Retinal pigment epithelial cell (primary cell): ENCODE data around the gene FBXO33.

ENCODE experiments used
- DNase-seq: peaks from one replicate; pipeline ENCODE4 v3.0.0-alpha.2; 2010; ENCODE audit warnings: low read depth
- H3K4me3 ChIP-seq: 2 replicates; pipeline ENCODE4 v1.5.1; 2011; ENCODE audit warnings: mild to moderate bottlenecking, low read length, control low read depth, moderate library complexity
- CTCF ChIP-seq: conservative IDR thresholded peaks from 2 replicates; pipeline ENCODE4 v1.5.1; 2011; ENCODE audit warnings: low read depth, low read length, control low read depth, inconsistent platforms

The FBXO33 gene

DNA sequence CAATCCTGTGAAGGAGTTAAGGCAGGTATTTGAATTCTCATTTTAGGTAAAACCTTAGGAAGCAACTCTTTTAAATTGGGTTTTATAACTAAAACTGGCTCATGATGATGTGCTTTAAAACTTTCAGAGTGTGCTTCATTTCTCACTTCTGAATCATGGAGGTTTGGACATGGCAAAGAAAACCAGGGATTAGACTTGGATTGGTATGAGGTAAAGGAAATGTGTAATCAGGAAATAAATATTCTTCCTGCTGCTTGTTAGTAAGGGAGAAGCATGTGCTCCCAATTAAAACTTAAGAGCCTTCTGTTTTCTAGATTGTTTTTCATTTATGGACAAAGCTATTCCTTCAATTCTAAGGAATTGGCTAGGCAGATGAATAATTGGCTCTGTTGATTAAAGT, 57.4 kb downstream of the FBXO33 start:
- TF ChIP-seq CTCF = no peak
- peak; percentile 45 for DNase-seq

GRCh38 chr14:39372656-39373055, 59.6 kb downstream of the FBXO33 start:
- no peak overlapping the region for H3K4me3 ChIP-seq
- no peak for DNase-seq
- TF ChIP-seq CTCF = no peak

More for the DNA sequence above, 57.4 kb downstream of the FBXO33 start:
- no peak overlapping the region for H3K4me3 ChIP-seq

DNA sequence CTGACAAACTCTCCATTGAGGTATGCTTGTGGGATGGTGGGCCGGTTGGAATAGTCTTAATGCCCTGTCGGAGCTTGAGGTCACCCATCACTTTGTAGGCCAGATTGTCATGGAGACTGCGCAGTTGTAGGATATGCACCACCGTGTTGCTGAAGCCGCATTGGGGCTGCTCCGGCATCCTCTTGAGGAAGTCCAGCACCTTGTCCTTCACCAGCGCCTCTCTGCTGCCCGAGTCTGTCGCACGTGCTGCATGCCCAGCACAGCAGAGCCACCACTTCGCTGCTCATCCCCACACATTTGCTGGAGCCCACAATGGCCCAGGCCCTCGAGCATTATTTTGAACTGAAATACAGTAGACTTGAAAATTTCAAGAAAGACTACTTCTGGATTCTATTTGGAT, 61.8 kb downstream of the FBXO33 start:
- TF ChIP-seq CTCF = no peak
- DNase-seq = no peak
- no peak overlapping the region for H3K4me3 ChIP-seq

DNA sequence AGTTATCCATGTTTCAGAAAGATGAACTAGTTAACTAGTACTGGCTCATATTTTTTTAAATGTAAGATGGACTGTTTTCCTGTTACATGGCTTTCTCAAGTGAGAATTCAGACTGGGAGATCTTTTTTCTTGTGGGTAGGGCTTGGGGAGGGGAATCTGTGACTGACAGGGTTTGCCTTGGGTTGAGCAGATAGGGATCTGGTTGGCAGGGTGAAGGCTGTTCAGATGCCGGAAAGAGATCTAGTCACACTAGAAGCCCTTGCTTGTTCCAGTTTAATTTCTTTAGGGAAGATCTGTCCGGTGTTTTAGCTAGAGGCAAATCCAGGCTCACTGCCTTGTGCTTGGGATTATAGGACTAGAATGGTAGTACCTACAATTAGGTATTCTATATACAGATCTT, 63.2 kb downstream of the FBXO33 start:
- no peak for TF ChIP-seq CTCF
- DNase-seq = no peak
- H3K4me3 ChIP-seq = no peak overlapping the region

- no peak overlapping the region for H3K4me3 ChIP-seq
- TF ChIP-seq CTCF = peak; percentile 63
- no peak for DNase-seq
Observed at GRCh38 chr14:39368261-39368959, 63.8 kb downstream of the FBXO33 start.

- no peak for DNase-seq
- H3K4me3 ChIP-seq = no peak overlapping the region
- no peak for TF ChIP-seq CTCF
Observed at GRCh38 chr14:39367387-39367751, 64.9 kb downstream of the FBXO33 start.

GRCh38 chr14:39366460-39367386, 65.5 kb downstream of the FBXO33 start:
- DNase-seq = no peak
- H3K4me3 ChIP-seq = no peak overlapping the region
- no peak for TF ChIP-seq CTCF
